Adipocyte (in vitro differentiated cells): ENCODE results near the gene POT1.

ENCODE experiments used
- DNase-seq: peaks from one replicate; pipeline ENCODE4 v3.0.0-alpha.2; 2015; ENCODE audit warnings: low read depth
- H3K27me3 ChIP-seq: replicated peaks from 2 replicates; pipeline ENCODE4 v1.7.0; 2013; ENCODE audit warnings: mild to moderate bottlenecking, low read length, moderate library complexity; ENCODE audit not compliant: control insufficient read depth, insufficient read depth
- H3K36me3 ChIP-seq: 2 replicates; pipeline ENCODE4 v1.7.0; 2013; ENCODE audit warnings: low read length, mild to moderate bottlenecking, moderate library complexity; ENCODE audit not compliant: control insufficient read depth, insufficient read depth, severe bottlenecking
- H3K4me1 ChIP-seq: 2 replicates; pipeline ENCODE4 v1.7.0; 2013; ENCODE audit warnings: mild to moderate bottlenecking, low read length, moderate library complexity; ENCODE audit not compliant: control insufficient read depth, insufficient read depth
- H3K4me3 ChIP-seq: 2 replicates; pipeline ENCODE4 v1.7.0; 2013; ENCODE audit warnings: mild to moderate bottlenecking, low read length, moderate library complexity
- H3K9ac ChIP-seq: 2 replicates; pipeline ENCODE4 v1.7.0; 2013; ENCODE audit warnings: mild to moderate bottlenecking, low read length, moderate library complexity
- H3K9me3 ChIP-seq: 2 replicates; pipeline ENCODE4 v1.7.0; 2013; ENCODE audit warnings: mild to moderate bottlenecking, low read length, moderate library complexity; ENCODE audit not compliant: control insufficient read depth

Gene POT1

DNA sequence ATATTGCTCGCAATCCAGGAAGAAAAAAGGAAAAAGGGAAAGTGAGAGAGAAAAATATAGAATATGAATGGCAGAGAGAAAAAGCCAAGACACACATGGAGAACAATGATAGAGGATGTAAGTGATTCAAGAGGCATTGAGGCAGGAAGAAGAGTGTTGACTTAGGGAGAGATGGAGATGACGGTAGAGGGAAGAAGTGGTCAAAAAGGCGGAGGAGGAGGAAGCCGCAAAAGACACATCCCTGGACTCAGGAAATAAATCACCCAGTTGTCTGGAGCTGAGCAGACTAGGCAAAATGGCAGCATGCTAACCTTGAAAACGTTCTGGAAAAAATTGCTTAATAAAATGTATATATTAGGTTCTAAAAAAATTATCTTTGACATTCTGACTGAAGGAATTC is 146.4 kb downstream of the POT1 start:
- H3K27me3 ChIP-seq = no peaks in the 10 kb centered on the region
- no peaks in the 10 kb centered on the region for H3K9me3 ChIP-seq
- no peak for DNase-seq

DNA sequence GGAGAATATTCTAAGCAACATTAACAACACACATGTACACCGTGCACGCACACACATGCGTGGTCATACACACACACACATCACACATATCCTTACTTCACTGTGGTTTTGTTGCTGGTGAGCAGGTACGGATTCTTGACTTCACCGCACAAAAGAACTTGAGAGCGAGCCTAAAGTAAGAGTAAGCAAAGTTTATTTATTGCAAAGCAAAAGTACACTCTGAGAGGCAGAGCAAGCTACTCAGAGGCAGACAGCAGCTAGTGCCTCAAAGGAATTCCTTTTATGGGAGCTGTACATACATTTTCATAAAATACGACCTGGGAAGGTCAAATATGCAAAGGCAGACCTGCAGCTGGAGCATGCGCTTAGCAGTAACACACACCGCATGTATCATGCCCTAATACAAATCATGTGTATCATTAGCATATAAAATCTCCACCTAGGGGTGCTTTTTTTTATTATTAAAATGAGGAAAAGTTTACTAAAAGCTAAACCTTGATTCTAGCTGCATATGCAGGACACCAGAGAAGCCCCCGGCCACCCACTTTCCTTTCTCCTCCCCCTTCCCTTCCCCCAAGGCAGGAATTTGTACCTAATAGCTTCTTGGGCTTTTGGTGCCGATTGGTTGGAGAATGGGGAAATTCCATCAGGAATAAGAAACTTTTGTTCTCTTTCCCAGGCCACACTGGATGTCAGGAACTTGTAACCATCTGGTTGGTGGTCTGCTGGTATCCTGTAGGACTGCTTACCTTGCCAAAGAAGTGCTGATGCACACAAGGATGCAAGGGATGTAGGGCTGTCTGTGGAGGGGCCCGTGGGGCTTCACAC is 147.5 kb downstream of the POT1 start:
- Histone ChIP-seq H3K4me1 (no peaks in the 10 kb centered on the region), H3K9me3 (no peaks in the 10 kb centered on the region), H3K4me3 (no peak overlapping the region), H3K36me3 (no peaks in the 10 kb centered on the region), H3K9ac (no peak overlapping the region), H3K27me3 (no peaks in the 10 kb centered on the region)
- DNase-seq = no peak

More for the DNA sequence above, 146.4 kb downstream of the POT1 start:
- Histone ChIP-seq H3K36me3 (no peaks in the 10 kb centered on the region), H3K4me1 (no peaks in the 10 kb centered on the region), H3K4me3 (no peak overlapping the region), H3K9ac (no peak overlapping the region)

DNA sequence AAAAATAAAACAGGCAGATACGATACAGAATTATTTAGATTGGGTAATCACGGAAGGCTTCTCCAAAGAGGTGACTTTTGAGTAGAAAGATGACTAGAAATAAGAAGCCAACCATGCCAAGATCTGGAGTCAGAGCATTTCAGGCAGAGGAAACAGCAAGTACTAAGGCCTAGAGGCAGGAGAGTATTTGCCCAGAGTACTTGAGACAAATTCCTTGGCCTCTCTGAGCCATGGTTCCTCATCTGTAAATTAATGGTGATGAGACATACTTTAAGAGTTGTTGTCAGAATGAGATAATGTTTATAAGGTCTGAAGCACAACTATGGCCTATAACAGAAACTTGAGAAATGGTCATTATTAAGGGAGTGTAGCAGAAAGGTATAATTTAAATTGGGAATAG is 148.2 kb downstream of the POT1 start:
- Histone ChIP-seq H3K36me3 (no peaks in the 10 kb centered on the region), H3K27me3 (no peaks in the 10 kb centered on the region)

DNA sequence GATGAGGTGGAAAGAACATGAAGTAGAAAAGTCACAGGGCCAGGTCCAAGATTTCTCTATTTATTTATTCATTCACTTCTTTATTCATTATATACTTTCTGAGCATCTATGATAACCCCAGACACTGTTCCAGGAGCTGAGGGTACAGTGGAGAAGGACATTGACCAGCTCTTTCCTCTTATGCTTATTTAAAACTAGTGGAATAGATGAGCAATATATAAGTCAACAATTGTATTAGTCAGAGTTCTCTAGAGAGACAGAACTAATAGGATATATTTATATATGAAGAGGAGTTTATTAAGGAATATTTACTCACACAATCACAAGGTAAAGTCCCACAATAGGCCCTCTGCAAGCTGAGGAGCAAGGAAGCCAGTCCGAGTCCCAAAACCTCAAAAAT is 149.0 kb downstream of the POT1 start:
- Histone ChIP-seq H3K4me1 (no peaks in the 10 kb centered on the region), H3K27me3 (no peaks in the 10 kb centered on the region), H3K9ac (no peak overlapping the region), H3K9me3 (no peaks in the 10 kb centered on the region), H3K36me3 (no peaks in the 10 kb centered on the region), H3K4me3 (no peak overlapping the region)
- DNase-seq = no peak

More for the DNA sequence above, 148.2 kb downstream of the POT1 start:
- no peak overlapping the region for H3K4me3 ChIP-seq
- DNase-seq = no peak
- no peaks in the 10 kb centered on the region for H3K9me3 ChIP-seq
- H3K9ac ChIP-seq = no peak overlapping the region
- no peaks in the 10 kb centered on the region for H3K4me1 ChIP-seq

DNA sequence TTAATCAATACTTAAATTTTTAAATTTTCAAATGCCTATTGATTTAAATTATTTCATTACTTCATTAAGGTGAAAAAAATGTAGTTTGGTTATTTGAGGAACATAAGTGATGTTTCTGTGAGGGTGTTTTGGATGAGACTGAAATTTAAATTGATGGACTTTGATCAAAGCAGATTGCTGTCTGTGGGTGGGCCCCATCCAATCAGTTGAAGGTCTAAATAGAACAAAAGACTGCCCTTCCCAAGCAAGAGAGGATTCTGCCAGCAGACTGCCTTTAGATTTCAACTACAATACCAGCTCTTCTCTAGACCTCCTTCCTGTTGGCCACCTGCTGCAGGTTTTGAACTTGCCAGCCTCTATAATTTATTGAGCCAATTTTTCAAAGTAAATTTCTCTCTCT is 149.6 kb downstream of the POT1 start:
- Histone ChIP-seq H3K27me3 (no peaks in the 10 kb centered on the region), H3K9ac (no peak overlapping the region), H3K36me3 (no peaks in the 10 kb centered on the region), H3K9me3 (no peaks in the 10 kb centered on the region), H3K4me3 (no peak overlapping the region), H3K4me1 (no peaks in the 10 kb centered on the region)
- DNase-seq = no peak

DNA sequence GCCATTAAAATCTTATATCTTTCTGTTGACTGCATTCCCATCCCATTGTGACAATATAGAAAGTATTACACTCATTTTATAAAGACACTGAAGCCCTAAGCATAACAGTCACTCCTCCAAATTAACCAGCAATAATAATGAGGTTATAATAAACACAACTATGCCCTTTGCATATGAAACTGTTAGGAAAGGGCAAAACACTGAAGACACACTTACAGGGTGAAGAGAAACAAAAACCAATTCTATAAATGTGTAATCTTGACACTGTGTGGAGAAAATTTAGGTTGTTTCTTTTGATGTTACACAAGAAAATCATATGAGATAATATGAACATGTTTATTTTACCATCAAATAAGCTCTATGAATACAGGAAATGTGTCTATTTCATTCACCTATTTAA is 150.0 kb downstream of the POT1 start:
- DNase-seq = no peak
- no peaks in the 10 kb centered on the region for H3K4me1 ChIP-seq
- no peaks in the 10 kb centered on the region for H3K36me3 ChIP-seq
- H3K9me3 ChIP-seq = no peaks in the 10 kb centered on the region
- H3K27me3 ChIP-seq = no peaks in the 10 kb centered on the region
- no peak overlapping the region for H3K9ac ChIP-seq
- H3K4me3 ChIP-seq = no peak overlapping the region

DNA sequence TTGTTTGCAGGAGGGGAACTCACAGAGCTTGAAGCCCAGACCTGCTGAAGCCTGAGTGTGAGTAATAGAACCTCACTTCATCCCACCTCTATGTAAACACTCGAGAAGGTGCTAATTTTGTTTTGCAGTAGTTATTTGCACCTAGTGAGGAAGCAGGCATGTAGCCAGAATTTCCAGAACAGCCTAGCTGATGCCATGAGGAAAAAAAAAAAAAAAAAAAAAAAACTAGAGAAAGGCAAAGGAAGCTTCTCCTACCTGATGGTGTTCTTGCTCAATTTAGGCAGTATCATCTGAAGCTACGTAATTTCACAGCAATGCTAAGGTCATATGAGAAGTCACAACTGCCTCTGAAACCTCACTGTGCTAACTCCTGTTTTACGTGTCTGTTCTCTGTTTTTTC is 150.4 kb downstream of the POT1 start:
- H3K27me3 ChIP-seq = no peaks in the 10 kb centered on the region
- no peaks in the 10 kb centered on the region for H3K36me3 ChIP-seq
- no peaks in the 10 kb centered on the region for H3K9me3 ChIP-seq
- no peak overlapping the region for H3K9ac ChIP-seq
- H3K4me3 ChIP-seq = no peak overlapping the region
- no peaks in the 10 kb centered on the region for H3K4me1 ChIP-seq
- no peak for DNase-seq

DNA sequence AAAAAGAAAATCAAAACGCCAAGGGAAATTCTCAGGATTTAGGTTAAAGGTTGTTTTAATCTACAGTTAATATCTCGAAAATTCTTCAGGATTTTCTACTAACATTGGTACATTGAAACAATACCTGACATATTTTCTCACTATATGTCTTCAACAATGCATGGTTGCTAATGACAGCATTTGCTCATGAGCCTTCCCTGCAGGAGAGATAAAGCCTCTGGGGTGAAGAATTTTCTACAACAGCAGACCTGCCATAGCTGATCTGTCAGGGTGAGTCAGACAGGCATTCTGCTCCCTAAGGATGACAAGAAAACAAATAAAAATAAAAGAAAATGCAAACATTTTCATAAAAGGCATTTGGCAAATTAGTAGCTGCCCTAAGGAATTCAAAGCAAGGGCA is 152.4 kb downstream of the POT1 start:
- no peaks in the 10 kb centered on the region for H3K9me3 ChIP-seq
- H3K9ac ChIP-seq = no peak overlapping the region
- no peak for DNase-seq
- no peak overlapping the region for H3K4me3 ChIP-seq
- H3K4me1 ChIP-seq = no peaks in the 10 kb centered on the region
- no peaks in the 10 kb centered on the region for H3K36me3 ChIP-seq
- peaks cover 6% of the 10 kb centered on the region for H3K27me3 ChIP-seq

DNA sequence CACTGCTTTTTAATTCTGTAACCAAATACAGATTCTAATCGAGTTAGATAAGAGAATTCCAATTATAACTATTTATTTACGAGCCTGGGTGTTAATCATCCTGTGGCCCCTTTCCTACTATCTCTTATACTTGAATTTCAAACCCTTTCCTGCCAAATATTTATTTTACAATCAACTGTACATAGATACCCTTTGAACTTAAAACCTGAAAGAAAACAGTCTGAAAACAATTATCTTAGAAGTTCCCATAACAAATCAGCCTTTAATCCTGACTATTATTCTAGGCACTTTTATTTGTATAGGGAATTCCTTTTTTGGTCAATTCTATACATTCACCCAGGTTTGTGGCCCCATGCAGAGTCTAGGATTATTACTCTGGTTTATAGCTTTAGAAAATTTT is 153.5 kb downstream of the POT1 start:
- H3K4me1 ChIP-seq = no peaks in the 10 kb centered on the region
- peaks cover 6% of the 10 kb centered on the region for H3K27me3 ChIP-seq
- no peaks in the 10 kb centered on the region for H3K36me3 ChIP-seq
- H3K9ac ChIP-seq = no peak overlapping the region
- H3K9me3 ChIP-seq = no peaks in the 10 kb centered on the region
- no peak overlapping the region for H3K4me3 ChIP-seq
- DNase-seq = no peak

DNA sequence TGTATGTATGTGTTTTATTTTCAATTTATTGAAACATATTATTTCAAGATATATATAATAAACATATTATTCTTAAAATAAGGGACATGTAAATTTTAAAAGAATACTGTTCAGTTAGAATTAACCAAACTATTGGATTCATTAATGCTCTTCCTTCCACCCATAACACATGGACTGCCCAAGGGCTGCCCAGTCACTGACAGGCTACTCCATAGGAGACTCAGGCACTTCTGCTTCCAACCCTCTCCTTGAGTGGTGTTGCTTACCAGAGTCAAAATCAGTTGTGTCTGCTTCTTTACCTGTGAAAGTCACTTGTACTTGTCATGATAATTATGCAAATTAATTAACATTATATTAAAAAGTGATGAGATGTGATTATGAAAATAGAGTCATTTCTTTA is 154.2 kb downstream of the POT1 start:
- Histone ChIP-seq H3K36me3 (no peaks in the 10 kb centered on the region), H3K9ac (no peak overlapping the region), H3K4me1 (no peaks in the 10 kb centered on the region), H3K9me3 (no peaks in the 10 kb centered on the region), H3K4me3 (no peak overlapping the region), H3K27me3 (peaks cover 6% of the 10 kb centered on the region)
- no peak for DNase-seq

DNA sequence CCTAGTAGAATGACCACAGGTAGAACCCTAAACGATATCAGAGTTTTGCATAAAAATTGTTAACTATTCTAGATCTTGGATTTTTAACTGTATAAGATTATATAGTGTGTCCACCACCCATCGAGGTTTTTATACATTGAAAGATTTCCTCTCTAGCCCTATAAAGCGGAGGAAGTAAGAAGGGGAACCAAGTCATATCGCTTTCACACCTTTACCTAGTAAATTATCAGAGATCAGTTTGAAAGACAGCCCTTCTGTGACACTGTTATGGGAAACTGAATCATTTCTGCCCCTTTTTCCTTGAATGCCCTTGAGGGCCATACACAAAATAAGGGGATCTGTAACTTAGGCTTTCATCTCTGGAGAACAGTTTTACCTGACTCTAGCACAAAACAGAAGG is 155.7 kb downstream of the POT1 start:
- H3K9ac ChIP-seq = no peak overlapping the region
- no peaks in the 10 kb centered on the region for H3K36me3 ChIP-seq
- H3K9me3 ChIP-seq = no peaks in the 10 kb centered on the region
- no peak overlapping the region for H3K4me3 ChIP-seq
- no peaks in the 10 kb centered on the region for H3K4me1 ChIP-seq
- no peak for DNase-seq
- peaks cover 9% of the 10 kb centered on the region for H3K27me3 ChIP-seq

DNA sequence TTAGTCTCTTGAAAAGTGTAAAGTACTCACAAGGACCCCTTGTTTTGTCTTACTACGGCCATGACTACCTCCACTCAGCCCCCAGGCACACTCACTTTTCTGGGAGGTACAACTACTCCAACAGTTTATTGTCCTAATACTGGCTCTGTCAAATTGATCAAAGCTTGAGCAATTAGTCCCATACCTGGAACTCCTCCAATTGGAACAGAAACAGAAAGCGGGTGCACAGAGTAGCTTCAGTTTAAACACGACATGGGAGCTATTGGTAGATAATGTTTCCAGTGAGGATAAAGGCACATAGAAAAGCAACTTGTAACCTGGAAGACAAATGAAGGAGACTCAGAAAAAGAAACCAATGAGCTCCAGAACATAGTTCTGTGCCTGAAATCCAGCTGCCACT is 156.3 kb downstream of the POT1 start:
- H3K9ac ChIP-seq = no peak overlapping the region
- H3K4me1 ChIP-seq = no peaks in the 10 kb centered on the region
- H3K36me3 ChIP-seq = no peaks in the 10 kb centered on the region

More for the DNA sequence above, 156.3 kb downstream of the POT1 start:
- Histone ChIP-seq H3K4me3 (no peak overlapping the region), H3K9me3 (no peaks in the 10 kb centered on the region), H3K27me3 (peaks cover 9% of the 10 kb centered on the region)
- no peak for DNase-seq
